Measurements from ENCODE around the gene NT5C3B. TPM values are rescaled to one million over a fixed set of nuclear protein-coding genes. Genes with fewer than 3 reads are reported as not detected.

NT5C3B gene
- polyA plus RNA-seq, 1 donor (not counting 4 experiments of a cell fraction or from before 2014, with no cell fraction given): 109 TPM

- no peak for TF ChIP-seq EZH2 (IDR thresholded peaks at IDR 0.05; ENCODE audit: low read length)
- TF ChIP-seq CTCF (optimal IDR thresholded peaks at IDR 0.05 in 1 of 3, IDR thresholded peaks at IDR 0.05 in 1 of 3, conservative IDR thresholded peaks at IDR 0.05 in 1 of 3; ENCODE audit: extremely low read depth in 1 of 3, insufficient read depth in 2 of 3, low read length in 3 of 3): no peak
- DNase-seq (ENCODE audit: low read depth, low spot score) (no peak), FAIRE-seq (no peak)
- dilution Hi-C loops (cut with MboI; ENCODE audit: extremely low pct_ligation_motif_present, low sequenced_read_pairs): no loop called here
- Histone ChIP-seq H3K4me2 (ENCODE audit: control insufficient read depth, extremely low read depth, insufficient read depth, low read depth, low read length) (no peak overlapping the region), H3K27me3 (ENCODE audit: control insufficient read depth, extremely low read depth, insufficient read depth, low read length) (no peaks in the 10 kb centered on the region), H3K79me2 (ENCODE audit: control insufficient read depth, insufficient read depth, low read length) (no peaks in the 10 kb centered on the region), H3K9ac (ENCODE audit: control insufficient read depth, extremely low read depth, insufficient read depth, low read length) (no peak overlapping the region), H3K27ac (ENCODE audit: control insufficient read depth, insufficient read depth, low read length) (no peak overlapping the region), H3K9me1 (ENCODE audit: control insufficient read depth, extremely low read depth, insufficient read depth, low read length) (no peaks in the 10 kb centered on the region), H3K4me3 (ENCODE audit: control insufficient read depth in 2 of 3, extremely low read depth in 1 of 3, insufficient read depth in 2 of 3, low read depth in 1 of 3, low read length in 3 of 3) (no peak overlapping the region), H3K4me1 (ENCODE audit: control insufficient read depth, extremely low read depth, insufficient read depth, low read length) (peaks cover 6% of the 10 kb centered on the region), H4K20me1 (ENCODE audit: control insufficient read depth, extremely low read depth, insufficient read depth, low read length) (no peaks in the 10 kb centered on the region), H3K9me3 (ENCODE audit: control insufficient read depth, low read depth, low read length) (no peaks in the 10 kb centered on the region), H3K36me3 (ENCODE audit: control insufficient read depth in 2 of 2, extremely low read depth in 1 of 2, insufficient read depth in 2 of 2, low read length in 2 of 2) (peaks cover 51 to 63% of the 10 kb centered on the region in 2 experiments), H2AFZ (ENCODE audit: control insufficient read depth, low read length) (no peak overlapping the region)
Measured at GRCh38 chr17:41870627-41871026, 34.6 kb upstream of the NT5C3B start.

GRCh38 chr17:41870097-41870496, 34.1 kb upstream of the NT5C3B start:
- H3K27me3 ChIP-seq (ENCODE audit: control insufficient read depth, extremely low read depth, insufficient read depth, low read length): no peaks in the 10 kb centered on the region
- peaks cover 51 to 63% of the 10 kb centered on the region in 2 experiments for H3K36me3 ChIP-seq (ENCODE audit: control insufficient read depth in 2 of 2, extremely low read depth in 1 of 2, insufficient read depth in 2 of 2, low read length in 2 of 2)
- no peaks in the 10 kb centered on the region for H3K9me1 ChIP-seq (ENCODE audit: control insufficient read depth, extremely low read depth, insufficient read depth, low read length)
- dilution Hi-C loops (cut with MboI; ENCODE audit: extremely low pct_ligation_motif_present, low sequenced_read_pairs): no loop called here
- FAIRE-seq (no peak), DNase-seq (ENCODE audit: low read depth, low spot score) (no peak)
- no peak overlapping the region for H3K4me2 ChIP-seq (ENCODE audit: control insufficient read depth, extremely low read depth, insufficient read depth, low read depth, low read length)
- no peaks in the 10 kb centered on the region for H4K20me1 ChIP-seq (ENCODE audit: control insufficient read depth, extremely low read depth, insufficient read depth, low read length)
- no peaks in the 10 kb centered on the region for H3K79me2 ChIP-seq (ENCODE audit: control insufficient read depth, insufficient read depth, low read length)
- no peak overlapping the region for H3K27ac ChIP-seq (ENCODE audit: control insufficient read depth, insufficient read depth, low read length)
- no peaks in the 10 kb centered on the region for H3K9me3 ChIP-seq (ENCODE audit: control insufficient read depth, low read depth, low read length)
- no peak overlapping the region for H2AFZ ChIP-seq (ENCODE audit: control insufficient read depth, low read length)
- no peak overlapping the region for H3K4me3 ChIP-seq (ENCODE audit: control insufficient read depth in 2 of 3, extremely low read depth in 1 of 3, insufficient read depth in 2 of 3, low read depth in 1 of 3, low read length in 3 of 3)
- H3K9ac ChIP-seq (ENCODE audit: control insufficient read depth, extremely low read depth, insufficient read depth, low read length): no peak overlapping the region
- TF ChIP-seq CTCF (optimal IDR thresholded peaks at IDR 0.05 in 1 of 3, IDR thresholded peaks at IDR 0.05 in 1 of 3, conservative IDR thresholded peaks at IDR 0.05 in 1 of 3; ENCODE audit: extremely low read depth in 1 of 3, insufficient read depth in 2 of 3, low read length in 3 of 3) (no peak), EZH2 (IDR thresholded peaks at IDR 0.05; ENCODE audit: low read length) (no peak)
- H3K4me1 ChIP-seq (ENCODE audit: control insufficient read depth, extremely low read depth, insufficient read depth, low read length): peaks cover 6% of the 10 kb centered on the region
